GM12878 (cell line): Measurements from ENCODE around the gene HM13. TPM values are rescaled to one million over a fixed set of nuclear protein-coding genes. Genes with fewer than 3 reads are reported as not detected.

ENCODE experiments used
- ATAC-seq: fragments of 200-7000 bp; cut with Tn5 transposase; 3 replicates; pipeline ENCODE4 v1.9.1; 2020; ENCODE audit warnings: mild to moderate bottlenecking, moderate library complexity
- BruUV-seq: library from RNA; stranded (reverse); fragments of 400-500 nt; replicated peaks from 2 replicates; lab custom pipeline; 2021; lab: Mats Ljungman, UMichigan
- CTCF ChIA-PET: fragments of 300-600 bp; sonication (Branson Sonifier 250); formaldehyde crosslinking; extraction: SDS; loops from one replicate; lab custom pipeline; 2021; ENCODE audit warnings: inconsistent platforms; lab: Yijun Ruan, JAX
- POLR2A ChIA-PET: fragments of 350-600 bp; formaldehyde crosslinking; extraction: SDS; loops from one replicate; lab custom pipeline; 2021; ENCODE audit warnings: inconsistent platforms; lab: Charles Lee
- RAD21 ChIA-PET: fragments of 300-600 bp; sonication (Branson Sonifier 250); formaldehyde crosslinking; loops from one replicate; lab custom pipeline; 2023; ENCODE audit warnings: antibody characterized with exemption; ENCODE audit not compliant: unreplicated experiment; lab: Charles Lee
- SMC1A ChIA-PET: fragments of 300-600 bp; sonication (Branson Sonifier 250); formaldehyde crosslinking; loops from one replicate; lab custom pipeline; 2023; ENCODE audit not compliant: unreplicated experiment, uncharacterized antibody; lab: Charles Lee
- DNase-seq: peaks from one replicate; pipeline ENCODE4 v3.0.0-alpha.2; 2011; ENCODE audit warnings: low read depth, low spot score
- FAIRE-seq: peaks from 3 replicates; lab custom pipeline; 2011; peaks lifted over from hg19 to GRCh38; lab: Jason Lieb, UNC
- H2AFZ ChIP-seq: 2 replicates; pipeline ENCODE4 v1.6.0; 2011; ENCODE audit warnings: low read depth, low read length, control low read depth; ENCODE audit not compliant: control insufficient read depth
- H3K27ac ChIP-seq: 2 replicates; pipeline ENCODE4 v1.5.1; 2011; ENCODE audit warnings: control low read depth; ENCODE audit not compliant: control insufficient read depth, insufficient read depth
- H3K27me3 ChIP-seq, 2 experiments: replicated peaks in 1 of 2; 2 replicates each; pipeline versions ENCODE4 v1.6.0 to v1.6.1; 2011; ENCODE audit warnings: low read length in 1 of 2; ENCODE audit not compliant: control insufficient read depth in 2 of 2, insufficient read depth in 2 of 2
- H3K36me3 ChIP-seq, 2 experiments: 2 replicates each; pipeline ENCODE4 v1.5.1; 2011; ENCODE audit warnings: low read length in 1 of 2; ENCODE audit not compliant: control insufficient read depth in 2 of 2, insufficient read depth in 2 of 2
- H3K4me1 ChIP-seq: 2 replicates; pipeline ENCODE4 v1.6.1; 2011; ENCODE audit warnings: mild to moderate bottlenecking, low read length, moderate library complexity, mixed read lengths; ENCODE audit not compliant: control insufficient read depth, insufficient read depth
- H3K4me2 ChIP-seq: 2 replicates; pipeline ENCODE4 v1.6.0; 2011; ENCODE audit warnings: control low read depth; ENCODE audit not compliant: control insufficient read depth, insufficient read depth
- H3K4me3 ChIP-seq: fragments of 200-600 bp; sonication (generic); 2 replicates; pipeline ENCODE4 v1.5.1; 2016
- H3K79me2 ChIP-seq: 2 replicates; pipeline ENCODE4 v1.6.0; 2011; ENCODE audit warnings: low read length; ENCODE audit not compliant: control insufficient read depth, insufficient read depth
- H3K9ac ChIP-seq: 2 replicates; pipeline ENCODE4 v1.8.0; 2011; ENCODE audit warnings: low read length, control low read depth, mixed read lengths; ENCODE audit not compliant: control insufficient read depth, insufficient read depth
- H3K9me3 ChIP-seq: replicated peaks from 3 replicates; pipeline ENCODE4 v1.5.1; 2011; ENCODE audit warnings: mild to moderate bottlenecking, low read length; ENCODE audit not compliant: control insufficient read depth, insufficient read depth
- H4K20me1 ChIP-seq: 2 replicates; pipeline ENCODE4 v1.6.0; 2011; ENCODE audit not compliant: control insufficient read depth, insufficient read depth
- FOXK2 ChIP-seq: fragments of 450-650 bp; IDR thresholded peaks from 2 replicates; pipeline ENCODE4 v1.6.1; 2017; ENCODE audit warnings: mild to moderate bottlenecking, moderate library complexity
- GABPA ChIP-seq: IDR thresholded peaks from 2 replicates; pipeline ENCODE4 v1.6.1; 2014; ENCODE audit warnings: antibody characterized with exemption, low read depth, mild to moderate bottlenecking, inconsistent platforms
- HDAC2 ChIP-seq: fragments of 200-600 bp; sonication (generic); IDR thresholded peaks from 2 replicates; pipeline ENCODE4 v1.6.1; 2017
- POLR2A ChIP-seq: IDR thresholded peaks from 2 replicates; pipeline ENCODE4 v1.6.1; 2011; ENCODE audit warnings: low read depth, mild to moderate bottlenecking, low read length
- POLR2AphosphoS5 ChIP-seq: IDR thresholded peaks from 2 replicates; pipeline ENCODE4 v1.6.1; 2011; ENCODE audit warnings: mild to moderate bottlenecking, low read length, inconsistent platforms
- PRDM15 ChIP-seq: fragments of 450-650 bp; formaldehyde crosslinking; IDR thresholded peaks from 2 replicates; pipeline ENCODE4 v1.4.0; 2020; ENCODE audit warnings: mild to moderate bottlenecking, moderate library complexity
- WGBS: methylation state at CpG from one replicate; pipeline ENCODE4 v1.1.6; 2016; ENCODE audit warnings: low lambda C conversion rate; ENCODE audit not compliant: insufficient replicate concordance, insufficient coverage; ENCODE audit errors: missing lambda C conversion rate; 5-methylcytosine and 5-hydroxymethylcytosine counted together
- in situ Hi-C: fragments of 300-500 bp; cut with MboI; formaldehyde crosslinking; loops from 9 replicates; pipeline ENCODE4 v1.14.3; 2018; ENCODE audit warnings: mixed read lengths
- intact Hi-C: fragments of 100-400 bp; cut with micrococcal nuclease; formaldehyde crosslinking; loops from one replicate; pipeline ENCODE4 v1.14.2; 2022; ENCODE audit not compliant: unreplicated experiment
- polyA plus RNA-seq, 11 experiments: library from polyadenylated mRNA; depleted of rRNA in 4 of 11; unstranded in 6 of 11; stranded (reverse) in 5 of 11; fragments of >200 nt; fragmentation: Nextera tagmentation in 4 of 11; fragmentation: Illumina TruSeq in 1 of 11; extraction: Ambion mirVana in 4 of 11; extraction: Trizol in 1 of 11; gene quantifications; 1 replicate in 1 of 11; 2 replicates in 10 of 11; pipeline versions ENCODE4 v1.2.1 to v1.2.3, GENCODE V29; 2011 to 2016; ENCODE audit warnings: inconsistent platforms in 2 of 11, missing spikeins in 2 of 11, low read depth in 1 of 11
- total RNA-seq, 4 experiments: library from RNA; depleted of rRNA in 3 of 4; stranded (reverse); fragments of >200 nt in 3 of 4; fragmentation: Illumina TruSeq in 1 of 4; extraction: Trizol in 1 of 4; gene quantifications; 2 replicates each; pipeline versions ENCODE4 v1.2.1 to v1.2.3, GENCODE V29; 2013 to 2021
- TF ChIP-seq, protein P1 (sequence below): fragments of 450-650 bp; formaldehyde crosslinking; IDR thresholded peaks from 2 replicates; pipeline ENCODE4 v1.5.0; 2022; ENCODE audit warnings: mild to moderate bottlenecking, missing genetic modification characterization

HM13 gene
- total and polyA plus RNA-seq, 10 of the 15 experiments (the other 5 are each of a cell fraction or from before 2014, with no cell fraction given): 4.8 to 185 (median 81.7) TPM

DNA sequence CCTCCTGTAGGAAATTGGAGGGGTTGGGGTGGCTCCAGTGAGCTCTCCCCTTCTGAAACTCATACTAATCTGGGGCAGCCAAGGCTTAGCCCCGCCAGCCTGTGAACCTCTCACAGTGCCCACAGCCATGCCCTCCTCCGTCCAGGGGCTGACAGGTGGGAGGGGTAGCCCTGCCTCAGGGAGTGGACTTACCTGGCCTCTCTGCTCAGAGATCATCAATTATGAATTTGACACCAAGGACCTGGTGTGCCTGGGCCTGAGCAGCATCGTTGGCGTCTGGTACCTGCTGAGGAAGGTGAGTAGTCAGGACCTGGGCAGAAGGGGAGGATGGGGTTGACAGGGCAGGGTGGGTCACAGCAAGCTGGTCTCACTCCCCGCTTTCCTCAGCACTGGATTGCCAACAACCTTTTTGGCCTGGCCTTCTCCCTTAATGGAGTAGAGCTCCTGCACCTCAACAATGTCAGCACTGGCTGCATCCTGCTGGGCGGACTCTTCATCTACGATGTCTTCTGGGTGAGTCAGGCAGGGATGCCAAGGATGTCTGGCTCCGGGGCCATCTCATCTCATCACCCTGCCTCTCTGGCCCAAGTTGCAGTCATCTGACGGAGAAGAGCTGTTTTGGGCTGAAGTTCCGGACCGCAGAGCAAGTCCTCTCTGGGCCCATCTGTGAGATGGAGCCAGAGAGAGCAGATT lies 34.7 kb downstream of the HM13 start:
- POLR2A ChIA-PET: interaction anchor here (0.6 kb wide), 1 partner anchor 148 kb away, joined by 6 read pairs; no protein-coding TSS in a partner anchor

DNA sequence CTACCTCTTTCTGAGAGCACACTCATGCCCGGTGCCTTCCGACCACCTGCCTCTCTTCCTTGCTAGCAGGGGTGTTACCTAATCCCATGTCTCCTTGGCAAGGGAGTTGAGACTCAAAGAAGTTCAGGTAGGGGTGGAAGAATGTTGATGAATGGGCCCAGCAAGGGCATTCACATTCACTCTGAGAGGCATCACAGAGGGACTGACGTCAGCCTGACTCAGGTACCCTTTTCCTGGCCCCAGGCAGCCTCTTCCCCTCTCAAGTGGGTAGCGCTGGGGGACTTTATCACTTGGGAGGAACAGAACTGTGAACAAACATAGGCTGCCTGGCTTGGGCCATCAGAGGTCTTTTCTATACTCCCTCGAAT lies 35.3 kb downstream of the HM13 start:
- WGBS: 78% methylated on average over 5 of the region's 5 CpGs

More for the DNA sequence above, 34.7 kb downstream of the HM13 start:
- H3K79me2 ChIP-seq: peaks cover 22% of the 10 kb centered on the region
- ATAC-seq (no peak), DNase-seq (no peak), FAIRE-seq (no peak)
- H3K27me3 ChIP-seq: no peaks in the 10 kb centered on the region
- CTCF ChIA-PET: interaction anchor here (0.8 to 6.8 kb wide), 3 partner anchors 12 to 64 kb away, joined by 3 to 56 read pairs (median 4); no protein-coding TSS in a partner anchor
- in situ Hi-C loops (no loop called here), intact Hi-C loops (no loop called here)
- TF ChIP-seq POLR2A (peak; percentile 54), FOXK2 (no peak)
- H3K36me3 ChIP-seq: peaks cover 32 to 35% of the 10 kb centered on the region in 2 experiments
- H4K20me1 ChIP-seq: no peaks in the 10 kb centered on the region
- RAD21 ChIA-PET: no interaction called here
- H3K9ac ChIP-seq: peak overlapping the region; percentile 73; the same call in 1 of the 2 replicates
- H3K4me2 ChIP-seq: peak overlapping the region; percentile 71; the same call in 1 of the 2 replicates
- H3K4me1 ChIP-seq: no peaks in the 10 kb centered on the region
- 98% methylated on average over 11 of the region's 11 CpGs for WGBS
- H2AFZ ChIP-seq: no peak overlapping the region
- H3K9me3 ChIP-seq: no peaks in the 10 kb centered on the region
- H3K4me3 ChIP-seq: no peak overlapping the region
- SMC1A ChIA-PET: interaction anchor here (1.8 kb wide), 1 partner anchor 64 kb away, joined by 5 read pairs; no protein-coding TSS in a partner anchor
- H3K27ac ChIP-seq: peak overlapping the region; percentile 37; the same call in 1 of the 2 replicates
- BruUV-seq: no TSS peak

More for the DNA sequence above, 35.3 kb downstream of the HM13 start:
- H3K36me3 ChIP-seq: peaks cover 30 to 35% of the 10 kb centered on the region in 2 experiments
- no peaks in the 10 kb centered on the region for H3K27me3 ChIP-seq
- in situ Hi-C loops: no loop called here
- H3K4me3 ChIP-seq: no peak overlapping the region
- CTCF ChIA-PET: interaction anchor here (6.8 kb wide), 1 partner anchor 12 kb away, joined by 56 read pairs; no protein-coding TSS in a partner anchor
- no peaks in the 10 kb centered on the region for H3K9me3 ChIP-seq
- H3K79me2 ChIP-seq: peaks cover 22% of the 10 kb centered on the region
- H2AFZ ChIP-seq: no peak overlapping the region
- no peaks in the 10 kb centered on the region for H4K20me1 ChIP-seq
- RAD21 ChIA-PET: no interaction called here
- no TSS peak for BruUV-seq
- H3K27ac ChIP-seq: no peak overlapping the region
- intact Hi-C loops: no loop called here
- no peak for ATAC-seq
- TF ChIP-seq GABPA (no peak), HDAC2 (no peak), PRDM15 (no peak), POLR2AphosphoS5 (0 out of 2 replicates have a peak, but pooled peaks have one; percentile 9)
- TF ChIP-seq, protein P1, sequence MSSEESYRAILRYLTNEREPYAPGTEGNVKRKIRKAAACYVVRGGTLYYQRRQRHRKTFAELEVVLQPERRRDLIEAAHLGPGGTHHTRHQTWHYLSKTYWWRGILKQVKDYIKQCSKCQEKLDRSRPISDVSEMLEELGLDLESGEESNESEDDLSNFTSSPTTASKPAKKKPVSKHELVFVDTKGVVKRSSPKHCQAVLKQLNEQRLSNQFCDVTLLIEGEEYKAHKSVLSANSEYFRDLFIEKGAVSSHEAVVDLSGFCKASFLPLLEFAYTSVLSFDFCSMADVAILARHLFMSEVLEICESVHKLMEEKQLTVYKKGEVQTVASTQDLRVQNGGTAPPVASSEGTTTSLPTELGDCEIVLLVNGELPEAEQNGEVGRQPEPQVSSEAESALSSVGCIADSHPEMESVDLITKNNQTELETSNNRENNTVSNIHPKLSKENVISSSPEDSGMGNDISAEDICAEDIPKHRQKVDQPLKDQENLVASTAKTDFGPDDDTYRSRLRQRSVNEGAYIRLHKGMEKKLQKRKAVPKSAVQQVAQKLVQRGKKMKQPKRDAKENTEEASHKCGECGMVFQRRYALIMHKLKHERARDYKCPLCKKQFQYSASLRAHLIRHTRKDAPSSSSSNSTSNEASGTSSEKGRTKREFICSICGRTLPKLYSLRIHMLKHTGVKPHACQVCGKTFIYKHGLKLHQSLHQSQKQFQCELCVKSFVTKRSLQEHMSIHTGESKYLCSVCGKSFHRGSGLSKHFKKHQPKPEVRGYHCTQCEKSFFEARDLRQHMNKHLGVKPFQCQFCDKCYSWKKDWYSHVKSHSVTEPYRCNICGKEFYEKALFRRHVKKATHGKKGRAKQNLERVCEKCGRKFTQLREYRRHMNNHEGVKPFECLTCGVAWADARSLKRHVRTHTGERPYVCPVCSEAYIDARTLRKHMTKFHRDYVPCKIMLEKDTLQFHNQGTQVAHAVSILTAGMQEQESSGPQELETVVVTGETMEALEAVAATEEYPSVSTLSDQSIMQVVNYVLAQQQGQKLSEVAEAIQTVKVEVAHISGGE (CRISPR knock-in tag): no peak
- TF ChIP-seq, all 136 proteins: peak for 1
- no peak overlapping the region for H3K4me2 ChIP-seq
- H3K9ac ChIP-seq: no peak overlapping the region
- ChIA-PET SMC1A (no interaction called here), POLR2A (no interaction called here)
- no peak for FAIRE-seq
- DNase-seq: no peak
- H3K4me1 ChIP-seq: no peaks in the 10 kb centered on the region
